H7 (cell line): ENCODE measurements around the gene PIPOX. TPM values are rescaled to one million over a fixed set of nuclear protein-coding genes. Genes with fewer than 3 reads are reported as not detected.

Source experiments
- DNase-seq: peaks from one replicate; pipeline ENCODE4 v3.0.0; 2012
- H3K27me3 ChIP-seq: 2 replicates; pipeline ENCODE4 v1.6.0; 2011; ENCODE audit warnings: mild to moderate bottlenecking, low read length; ENCODE audit not compliant: control insufficient read depth, insufficient read depth
- H3K36me3 ChIP-seq: replicated peaks from 2 replicates; pipeline ENCODE4 v1.5.1; 2011; ENCODE audit warnings: low read length; ENCODE audit not compliant: control insufficient read depth, insufficient read depth
- H3K4me3 ChIP-seq: 2 replicates; pipeline ENCODE4 v1.5.1; 2011; ENCODE audit warnings: low read depth, mild to moderate bottlenecking, control low read depth, low read length, moderate library complexity; ENCODE audit not compliant: insufficient read depth
- total RNA-seq: library from RNA; depleted of rRNA; stranded (reverse); fragments of >200 nt; shearing (Covaris generic); gene quantifications from 2 replicates; pipeline ENCODE4 v1.2.3, GENCODE V29; 2014

PIPOX gene
- total RNA-seq, 1 experiment from 2014 or later, result 26.4 TPM

DNA sequence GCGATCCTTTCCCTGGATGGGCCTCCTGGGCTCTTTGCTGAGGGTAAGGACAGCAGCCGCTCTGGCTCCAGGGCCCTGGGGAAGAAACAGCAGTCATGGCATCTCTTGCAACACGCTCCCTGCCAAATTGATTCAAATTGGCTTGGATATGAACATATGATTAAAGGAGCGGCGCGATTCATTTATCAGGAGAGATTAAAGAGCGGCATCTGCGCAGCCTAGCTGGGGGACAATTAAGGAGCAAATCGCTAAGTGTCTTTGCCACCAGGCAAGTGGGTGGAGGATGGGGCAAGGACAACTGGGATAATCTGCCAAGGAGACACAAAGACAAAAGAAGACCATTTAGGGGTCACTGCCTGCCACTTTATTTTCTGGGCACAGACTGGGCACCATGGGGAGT is 27.8 kb downstream of the PIPOX start:
- no peak overlapping the region for H3K4me3 ChIP-seq
- no peaks in the 10 kb centered on the region for H3K36me3 ChIP-seq
- H3K27me3 ChIP-seq, result no peaks in the 10 kb centered on the region
- DNase-seq, result no peak

GRCh38 chr17:29071303-29071702 is 28.4 kb downstream of the PIPOX start:
- Histone ChIP-seq H3K4me3 (no peak overlapping the region), H3K27me3 (no peaks in the 10 kb centered on the region), H3K36me3 (no peaks in the 10 kb centered on the region)
- no peak for DNase-seq

DNA sequence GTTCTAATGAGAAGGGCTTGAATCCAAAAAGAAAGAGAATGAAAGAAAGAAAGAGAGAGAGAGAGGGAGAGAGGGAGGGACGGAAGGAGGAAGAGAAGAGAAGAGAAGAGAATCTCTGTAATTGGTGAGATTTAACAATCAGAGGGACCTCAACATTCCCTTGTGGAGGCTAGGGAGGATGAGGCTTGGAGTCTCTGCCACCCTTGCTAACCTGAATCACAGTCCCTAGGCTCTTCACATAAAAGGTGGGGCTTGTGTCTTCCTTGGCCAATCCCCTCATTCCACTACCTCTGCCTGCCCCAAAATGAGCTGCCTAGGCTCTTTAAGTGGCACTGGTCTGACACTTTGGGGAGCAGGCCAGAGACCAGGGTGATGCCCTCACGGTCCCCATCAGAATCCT is 30.1 kb downstream of the PIPOX start:
- DNase-seq, result no peak

DNA sequence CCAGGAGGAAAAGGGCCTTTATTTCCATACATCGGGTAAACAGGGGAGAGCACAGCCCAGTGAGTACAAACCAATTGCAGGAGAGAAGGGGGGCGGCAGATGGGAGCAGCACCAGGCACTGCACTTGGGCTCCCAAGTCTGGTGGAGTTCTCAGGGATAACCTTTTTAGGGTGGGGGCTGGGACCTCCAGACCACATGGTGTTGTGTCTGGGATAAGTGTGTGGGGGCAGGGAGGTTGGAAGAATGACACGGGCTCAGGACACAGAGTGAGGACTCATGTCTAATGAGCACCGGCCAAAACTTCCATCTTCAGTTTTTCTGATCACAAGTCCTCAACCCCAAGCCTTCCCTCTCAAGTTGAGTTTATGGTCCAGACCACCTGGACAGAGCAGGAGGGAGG is 30.6 kb downstream of the PIPOX start:
- no peak for DNase-seq
- Histone ChIP-seq H3K36me3 (no peaks in the 10 kb centered on the region; the same call in 1 of the 2 replicates), H3K27me3 (no peaks in the 10 kb centered on the region), H3K4me3 (no peak overlapping the region)

More for the DNA sequence above, 30.1 kb downstream of the PIPOX start:
- no peaks in the 10 kb centered on the region for H3K27me3 ChIP-seq
- no peak overlapping the region for H3K4me3 ChIP-seq
- H3K36me3 ChIP-seq, result no peaks in the 10 kb centered on the region

DNA sequence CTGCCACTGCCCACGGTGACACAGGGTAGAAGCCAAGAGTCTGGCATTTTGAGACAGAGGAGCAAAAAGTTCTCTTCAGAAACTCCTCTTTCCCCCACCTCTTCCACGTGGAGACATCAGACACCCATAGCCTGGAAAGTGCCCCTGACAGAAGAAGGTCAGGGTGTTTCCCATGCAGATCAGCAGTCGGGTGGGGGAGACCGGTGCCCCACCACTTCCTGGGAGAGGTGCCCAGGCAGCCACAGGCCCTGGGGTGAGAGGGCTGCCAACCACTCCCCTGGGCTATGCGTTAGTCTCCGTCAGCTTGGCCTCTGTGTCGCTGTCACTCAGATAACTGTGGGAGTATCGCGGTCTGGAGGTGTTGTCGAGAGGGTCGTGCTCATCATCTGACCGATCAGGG is 31.5 kb downstream of the PIPOX start:
- Histone ChIP-seq H3K4me3 (no peak overlapping the region), H3K36me3 (no peaks in the 10 kb centered on the region; the same call in 1 of the 2 replicates)
- no peak for DNase-seq

DNA sequence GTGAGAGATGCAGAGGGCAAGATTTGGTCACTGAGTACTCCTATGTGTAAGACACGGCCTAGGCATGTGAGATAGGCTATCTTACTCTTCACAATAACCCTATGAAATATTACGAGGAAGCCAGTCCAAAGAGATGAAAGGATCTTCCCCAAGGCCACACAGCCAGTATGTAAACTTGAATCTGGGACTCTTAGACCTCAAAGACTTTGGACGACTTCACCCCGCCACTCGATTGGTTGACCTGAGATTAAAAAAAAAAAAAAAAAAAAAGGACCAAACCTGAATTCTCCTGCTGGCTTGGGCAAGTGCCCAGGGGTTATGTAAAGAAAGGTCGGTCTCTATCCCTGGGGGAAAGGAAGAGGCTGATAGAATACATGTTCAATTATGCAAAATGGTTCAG is 33.1 kb downstream of the PIPOX start:
- peak; percentile 23 for DNase-seq
- Histone ChIP-seq H3K27me3 (no peaks in the 10 kb centered on the region), H3K4me3 (no peak overlapping the region), H3K36me3 (no peaks in the 10 kb centered on the region; the same call in 1 of the 2 replicates)

More for the DNA sequence above, 31.5 kb downstream of the PIPOX start:
- no peaks in the 10 kb centered on the region for H3K27me3 ChIP-seq

DNA sequence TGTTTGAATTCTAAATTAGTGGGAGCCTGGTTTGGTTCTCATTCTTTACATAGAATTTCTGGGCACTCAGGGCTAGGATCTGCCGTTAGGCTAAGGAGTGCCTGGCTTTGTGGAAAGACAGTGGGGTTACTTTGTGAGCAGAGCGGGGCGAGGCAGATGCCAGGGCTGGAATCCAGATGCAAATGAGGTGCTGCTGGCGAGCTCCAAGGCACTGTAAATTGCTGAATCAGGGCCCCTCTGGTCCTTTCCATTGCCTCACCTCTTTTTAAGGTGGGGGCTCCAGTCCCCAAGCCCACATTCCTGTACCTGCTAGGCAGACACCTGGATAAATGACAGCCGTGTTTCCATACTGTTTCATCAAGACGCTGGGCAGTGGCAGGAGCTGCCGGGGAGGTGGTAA is 33.8 kb downstream of the PIPOX start:
- H3K27me3 ChIP-seq, result no peaks in the 10 kb centered on the region
- H3K4me3 ChIP-seq, result no peak overlapping the region
- H3K36me3 ChIP-seq, result no peaks in the 10 kb centered on the region; the same call in 1 of the 2 replicates
- peak; percentile 77 for DNase-seq

DNA sequence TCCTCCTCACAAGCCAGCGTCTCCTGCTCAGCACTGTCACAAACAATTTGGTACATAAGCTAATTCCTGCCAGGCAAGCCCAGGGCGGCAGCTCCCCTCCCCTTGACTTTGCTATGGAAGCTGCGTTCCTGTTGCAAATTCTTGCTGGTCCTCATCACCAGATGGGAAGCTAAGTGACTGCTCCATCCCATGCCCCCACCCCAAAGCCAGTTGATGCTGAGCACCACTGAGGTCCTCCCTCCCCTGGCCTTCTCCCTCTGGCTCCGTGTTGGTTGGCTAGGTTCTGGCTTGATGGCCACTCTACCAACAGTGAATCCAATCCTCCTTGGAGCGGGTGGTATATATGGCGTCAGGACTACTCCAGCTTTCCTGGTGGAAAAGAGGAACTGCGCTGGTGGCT is 34.4 kb downstream of the PIPOX start:
- H3K4me3 ChIP-seq, result no peak overlapping the region
- no peak for DNase-seq
- H3K27me3 ChIP-seq, result no peaks in the 10 kb centered on the region
- no peaks in the 10 kb centered on the region; the same call in 1 of the 2 replicates for H3K36me3 ChIP-seq

DNA sequence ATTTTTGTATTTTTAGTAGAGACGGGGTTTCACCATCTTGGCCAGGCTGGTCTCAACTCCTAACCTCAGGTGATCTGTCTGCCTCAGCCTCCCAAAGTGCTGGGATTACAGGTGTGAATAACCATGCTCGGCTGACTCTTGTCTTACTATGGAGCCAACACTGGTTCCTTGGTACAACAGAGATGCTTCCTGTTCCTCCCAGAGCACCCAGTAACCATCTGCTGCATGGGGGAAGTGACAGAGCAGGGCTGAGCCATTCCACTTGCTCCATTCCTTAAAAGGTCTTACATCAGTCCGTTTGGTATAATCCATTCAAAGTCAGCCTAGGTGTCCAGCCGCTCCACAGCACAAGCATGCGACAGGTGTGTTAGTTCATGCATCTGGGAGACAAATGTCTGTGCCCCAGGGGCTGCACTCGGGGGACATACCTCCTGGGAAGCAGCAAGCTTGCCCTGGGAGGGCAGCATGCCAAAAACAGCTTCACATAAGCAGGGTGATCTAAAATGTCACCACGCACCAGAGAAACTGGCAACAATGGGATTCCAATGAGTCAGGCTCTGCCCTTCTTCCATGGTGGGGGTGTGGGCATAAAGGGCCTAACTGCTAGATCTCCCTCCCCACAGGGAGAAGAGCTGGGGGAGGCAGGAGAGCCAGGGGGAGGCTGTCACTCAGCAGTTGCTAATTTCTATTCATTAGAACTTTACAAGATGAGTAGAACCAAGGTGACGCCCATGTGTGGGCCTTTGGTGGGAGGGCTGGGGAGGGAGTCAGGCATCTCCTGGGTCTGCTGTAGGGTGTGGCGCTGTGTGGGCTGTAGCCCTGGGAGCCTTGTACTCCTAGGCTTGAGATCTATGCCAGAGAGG is 35.5 kb downstream of the PIPOX start:
- no peaks in the 10 kb centered on the region; the same call in 1 of the 2 replicates for H3K36me3 ChIP-seq
- DNase-seq, result no peak
- no peak overlapping the region for H3K4me3 ChIP-seq
- no peaks in the 10 kb centered on the region for H3K27me3 ChIP-seq

DNA sequence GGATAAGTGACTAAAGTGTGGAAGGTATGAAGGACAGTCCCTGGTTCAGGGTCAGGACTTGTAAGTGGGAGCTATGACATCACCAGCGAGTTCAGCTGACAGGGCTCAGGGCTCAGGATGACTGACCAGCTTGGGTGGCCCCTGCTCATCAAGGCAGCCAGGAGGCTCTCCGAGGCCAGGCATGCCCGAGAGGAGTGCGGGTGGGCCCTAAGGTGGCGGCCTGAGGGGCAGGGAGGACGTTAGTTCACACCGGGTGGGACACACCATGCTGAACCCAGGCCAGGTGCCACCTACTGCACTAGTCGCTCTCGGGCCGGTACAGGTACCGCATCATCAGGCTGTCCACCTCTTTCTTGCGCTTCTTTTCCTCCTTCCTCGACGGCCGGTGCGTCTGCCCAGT is 36.5 kb downstream of the PIPOX start:
- no peak for DNase-seq
- Histone ChIP-seq H3K4me3 (no peak overlapping the region), H3K27me3 (no peaks in the 10 kb centered on the region), H3K36me3 (no peaks in the 10 kb centered on the region; the same call in 1 of the 2 replicates)

DNA sequence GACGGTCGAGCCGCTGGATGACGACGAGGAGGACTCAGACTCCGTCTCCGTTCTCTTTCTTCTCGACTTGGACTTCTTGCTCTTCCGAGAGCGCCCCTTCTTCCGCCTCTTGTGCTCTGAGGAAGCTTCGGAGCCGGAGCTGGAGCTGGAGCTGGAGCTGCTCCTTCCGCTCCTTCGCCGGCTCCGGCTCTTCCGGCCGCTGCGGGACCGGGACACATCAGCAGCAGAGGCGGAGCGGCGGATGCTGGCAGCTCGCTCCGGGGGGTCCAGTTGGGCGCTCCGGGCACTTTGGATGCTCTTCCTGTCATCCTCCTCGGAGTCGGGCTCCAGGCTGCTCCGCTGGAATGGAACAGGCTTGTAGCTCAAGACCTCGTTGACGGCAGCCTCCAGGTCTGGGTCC is 36.9 kb downstream of the PIPOX start:
- H3K4me3 ChIP-seq, result no peak overlapping the region
- no peaks in the 10 kb centered on the region for H3K27me3 ChIP-seq
- H3K36me3 ChIP-seq, result no peaks in the 10 kb centered on the region; the same call in 1 of the 2 replicates
- DNase-seq, result peak; percentile 53

GRCh38 chr17:29080323-29080722 is 37.4 kb downstream of the PIPOX start:
- H3K4me3 ChIP-seq, result no peak overlapping the region
- no peaks in the 10 kb centered on the region; the same call in 1 of the 2 replicates for H3K36me3 ChIP-seq
- DNase-seq, result peak; percentile 52
- H3K27me3 ChIP-seq, result no peaks in the 10 kb centered on the region

- Histone ChIP-seq H3K4me3 (no peak overlapping the region), H3K27me3 (no peaks in the 10 kb centered on the region), H3K36me3 (no peaks in the 10 kb centered on the region; the same call in 1 of the 2 replicates)
- no peak for DNase-seq
Observed at GRCh38 chr17:29080965-29081364, 38.0 kb downstream of the PIPOX start.

- Histone ChIP-seq H3K4me3 (no peak overlapping the region), H3K36me3 (peaks cover 3% of the 10 kb centered on the region)
- peak; percentile 79 for DNase-seq
Observed at GRCh38 chr17:29084541-29085146, 41.7 kb downstream of the PIPOX start.

GRCh38 chr17:29085223-29085622 is 42.3 kb downstream of the PIPOX start:
- no peaks in the 10 kb centered on the region for H3K27me3 ChIP-seq
- peak; percentile 59 for DNase-seq
- no peak overlapping the region for H3K4me3 ChIP-seq
- peaks cover 7% of the 10 kb centered on the region for H3K36me3 ChIP-seq

More at GRCh38 chr17:29084541-29085146, 41.7 kb downstream of the PIPOX start:
- H3K27me3 ChIP-seq, result no peaks in the 10 kb centered on the region
